Activated naive CD4-positive, alpha-beta T cell treated with anti-CD3 and anti-CD28 coated beads for 36 hours (primary cell): ENCODE data around the gene XXYLT1. TPM values are rescaled to one million over a fixed set of nuclear protein-coding genes. Genes with fewer than 3 reads are reported as not detected.

Experiments
- CTCF ChIA-PET: fragments of 350-600 bp; sonication (Branson Sonifier 250); formaldehyde crosslinking; loops from one replicate; lab custom pipeline; 2021; ENCODE audit warnings: antibody characterized with exemption; lab: Charles Lee
- DNase-seq: peaks from one replicate; pipeline ENCODE4 v3.0.0-alpha.2; 2020
- H3K27ac Mint-ChIP-seq: one replicate; pipeline ENCODE4 v1.8.0; 2021; ENCODE audit warnings: mild to moderate bottlenecking, mixed read lengths
- H3K27me3 Mint-ChIP-seq: one replicate; pipeline ENCODE4 v1.8.0; 2021; ENCODE audit warnings: low read depth, mixed read lengths
- H3K36me3 Mint-ChIP-seq: one replicate; pipeline ENCODE4 v1.8.0; 2021; ENCODE audit warnings: low read depth, mixed read lengths
- H3K4me1 Mint-ChIP-seq: one replicate; pipeline ENCODE4 v1.8.0; 2021; ENCODE audit warnings: low read depth, mixed read lengths
- H3K4me3 Mint-ChIP-seq: one replicate; pipeline ENCODE4 v1.8.0; 2021; ENCODE audit warnings: mild to moderate bottlenecking, moderate library complexity, mixed read lengths
- H3K9me3 Mint-ChIP-seq: one replicate; pipeline ENCODE4 v1.8.0; 2021; ENCODE audit warnings: mixed read lengths
- intact Hi-C: fragments of 100-400 bp; cut with micrococcal nuclease; formaldehyde crosslinking; loops from one replicate; pipeline ENCODE4 v1.15.1; 2023
- total RNA-seq, 2 experiments: library from RNA; stranded (reverse); gene quantifications; one replicate each; pipeline ENCODE4 v1.2.3, GENCODE V29; 2021

The XXYLT1 gene
- total RNA-seq, 2 experiments from 2014 or later: 1.8 to 2.5 TPM

- H3K4me3 Mint-ChIP-seq: no peak overlapping the region
- H3K27me3 Mint-ChIP-seq: no peaks in the 10 kb centered on the region
- intact Hi-C loops: no loop called here
- CTCF ChIA-PET: no interaction called here
- no peaks in the 10 kb centered on the region for H3K9me3 Mint-ChIP-seq
- H3K4me1 Mint-ChIP-seq: no peaks in the 10 kb centered on the region
- no peaks in the 10 kb centered on the region for H3K36me3 Mint-ChIP-seq
- H3K27ac Mint-ChIP-seq: no peak overlapping the region
- no peak for DNase-seq
Measured at GRCh38 chr3:195034541-195034940, 236.4 kb downstream of the XXYLT1 start.

GRCh38 chr3:195034101-195034500 is 236.9 kb downstream of the XXYLT1 start:
- DNase-seq: no peak
- CTCF ChIA-PET: no interaction called here
- Mint-ChIP-seq H3K4me3 (no peak overlapping the region), H3K36me3 (no peaks in the 10 kb centered on the region), H3K27ac (no peak overlapping the region), H3K27me3 (no peaks in the 10 kb centered on the region), H3K9me3 (no peaks in the 10 kb centered on the region), H3K4me1 (no peaks in the 10 kb centered on the region)
- intact Hi-C loops: no loop called here

- no peak for DNase-seq
- CTCF ChIA-PET: no interaction called here
- Mint-ChIP-seq H3K9me3 (no peaks in the 10 kb centered on the region), H3K4me3 (no peak overlapping the region), H3K27me3 (no peaks in the 10 kb centered on the region), H3K27ac (no peak overlapping the region), H3K36me3 (no peaks in the 10 kb centered on the region), H3K4me1 (no peaks in the 10 kb centered on the region)
- intact Hi-C loops: no loop called here
Measured at GRCh38 chr3:195033531-195034091, 237.3 kb downstream of the XXYLT1 start.

GRCh38 chr3:195032955-195033354 is 238.0 kb downstream of the XXYLT1 start:
- CTCF ChIA-PET: no interaction called here
- Mint-ChIP-seq H3K27me3 (no peaks in the 10 kb centered on the region), H3K36me3 (no peaks in the 10 kb centered on the region)

GRCh38 chr3:195032106-195032759 is 238.7 kb downstream of the XXYLT1 start:
- no peaks in the 10 kb centered on the region for H3K9me3 Mint-ChIP-seq
- no peaks in the 10 kb centered on the region for H3K36me3 Mint-ChIP-seq
- no peak overlapping the region for H3K27ac Mint-ChIP-seq
- no peak overlapping the region for H3K4me3 Mint-ChIP-seq
- CTCF ChIA-PET: no interaction called here
- H3K4me1 Mint-ChIP-seq: no peaks in the 10 kb centered on the region
- intact Hi-C loops: no loop called here
- no peaks in the 10 kb centered on the region for H3K27me3 Mint-ChIP-seq
- no peak for DNase-seq

More at GRCh38 chr3:195032955-195033354, 238.0 kb downstream of the XXYLT1 start:
- Mint-ChIP-seq H3K9me3 (no peaks in the 10 kb centered on the region), H3K4me3 (no peak overlapping the region), H3K27ac (no peak overlapping the region), H3K4me1 (no peaks in the 10 kb centered on the region)
- intact Hi-C loops: no loop called here
- DNase-seq: no peak

- no peak for DNase-seq
- CTCF ChIA-PET: interaction anchor here (0.6 kb wide), 1 partner anchor 238 kb away, joined by 3 read pairs; no protein-coding TSS in a partner anchor
- no peaks in the 10 kb centered on the region for H3K27me3 Mint-ChIP-seq
- no peak overlapping the region for H3K27ac Mint-ChIP-seq
- H3K4me3 Mint-ChIP-seq: no peak overlapping the region
- H3K4me1 Mint-ChIP-seq: no peaks in the 10 kb centered on the region
- intact Hi-C loops: no loop called here
- no peaks in the 10 kb centered on the region for H3K36me3 Mint-ChIP-seq
- H3K9me3 Mint-ChIP-seq: no peaks in the 10 kb centered on the region
Measured at GRCh38 chr3:195031574-195032003, 239.4 kb downstream of the XXYLT1 start.

GRCh38 chr3:195030791-195031321 is 240.1 kb downstream of the XXYLT1 start:
- Mint-ChIP-seq H3K27me3 (no peaks in the 10 kb centered on the region), H3K36me3 (no peaks in the 10 kb centered on the region), H3K27ac (no peak overlapping the region), H3K4me1 (no peaks in the 10 kb centered on the region), H3K9me3 (no peaks in the 10 kb centered on the region), H3K4me3 (no peak overlapping the region)
- no peak for DNase-seq
- intact Hi-C loops: no loop called here
- CTCF ChIA-PET: no interaction called here

GRCh38 chr3:195028877-195029606 is 241.9 kb downstream of the XXYLT1 start:
- H3K4me1 Mint-ChIP-seq: no peaks in the 10 kb centered on the region
- no peaks in the 10 kb centered on the region for H3K36me3 Mint-ChIP-seq
- H3K4me3 Mint-ChIP-seq: no peak overlapping the region
- CTCF ChIA-PET: interaction anchor here (0.6 kb wide), 1 partner anchor 731 kb away, joined by 3 read pairs; no protein-coding TSS in a partner anchor
- no peaks in the 10 kb centered on the region for H3K9me3 Mint-ChIP-seq
- no peaks in the 10 kb centered on the region for H3K27me3 Mint-ChIP-seq
- intact Hi-C loops: no loop called here
- no peak overlapping the region for H3K27ac Mint-ChIP-seq
- no peak for DNase-seq

GRCh38 chr3:195025884-195026200 is 245.1 kb downstream of the XXYLT1 start:
- Mint-ChIP-seq H3K9me3 (no peaks in the 10 kb centered on the region), H3K27me3 (no peaks in the 10 kb centered on the region), H3K27ac (no peak overlapping the region), H3K4me1 (no peaks in the 10 kb centered on the region), H3K4me3 (no peak overlapping the region), H3K36me3 (no peaks in the 10 kb centered on the region)
- DNase-seq: no peak
- CTCF ChIA-PET: no interaction called here
- intact Hi-C loops: no loop called here

GRCh38 chr3:195025056-195025883 is 245.7 kb downstream of the XXYLT1 start:
- H3K4me3 Mint-ChIP-seq: no peak overlapping the region
- H3K36me3 Mint-ChIP-seq: no peaks in the 10 kb centered on the region
- H3K27ac Mint-ChIP-seq: no peak overlapping the region
- DNase-seq: no peak
- no peaks in the 10 kb centered on the region for H3K9me3 Mint-ChIP-seq
- no peaks in the 10 kb centered on the region for H3K4me1 Mint-ChIP-seq
- peaks cover 2% of the 10 kb centered on the region for H3K27me3 Mint-ChIP-seq
- CTCF ChIA-PET: no interaction called here
- intact Hi-C loops: no loop called here

- Mint-ChIP-seq H3K27ac (no peak overlapping the region), H3K27me3 (peaks cover 2% of the 10 kb centered on the region), H3K9me3 (no peaks in the 10 kb centered on the region), H3K4me3 (no peak overlapping the region), H3K36me3 (no peaks in the 10 kb centered on the region), H3K4me1 (no peaks in the 10 kb centered on the region)
- CTCF ChIA-PET: no interaction called here
- intact Hi-C loops: no loop called here
- no peak for DNase-seq
Measured at GRCh38 chr3:195023989-195024388, 247.0 kb downstream of the XXYLT1 start.

- no peak for DNase-seq
- Mint-ChIP-seq H3K9me3 (no peaks in the 10 kb centered on the region), H3K36me3 (no peaks in the 10 kb centered on the region), H3K4me1 (no peaks in the 10 kb centered on the region), H3K27ac (no peak overlapping the region), H3K27me3 (peaks cover 2% of the 10 kb centered on the region), H3K4me3 (no peak overlapping the region)
- CTCF ChIA-PET: no interaction called here
- intact Hi-C loops: no loop called here
Measured at GRCh38 chr3:195023576-195023975, 247.4 kb downstream of the XXYLT1 start.
